EH (cell line): ENCODE results near the gene UQCR11.
"Not testable (repeated sequence)": the region's sequence is repeated elsewhere in the genome, so short reads cannot be mapped to it uniquely, and the experiment has no call there.

Experiments
- DNase-seq: peaks from one replicate; pipeline ENCODE4 v3.0.0-alpha.2; 2015; ENCODE audit warnings: low read depth

The UQCR11 gene

GRCh38 chr19:1605236-1606137, at the start of gene UQCR11:
UQCR11 (minus strand) TSS chr19:1605462; CDS start chr19:1605409, 53 bp downstream.
- peak; percentile 96 for DNase-seq

- DNase-seq: no peak
These were observed 49.0 kb upstream of the UQCR11 start for GRCh38 chr19:1654178-1654792.

- no peak for DNase-seq
These were observed 48.0 kb upstream of the UQCR11 start for GRCh38 chr19:1653300-1653628.

GRCh38 chr19:1652471-1653299, 47.4 kb upstream of the UQCR11 start, which contains the start of gene TCF3:
TCF3 (minus strand) TSS chr19:1652615; CDS start chr19:1650248, 2,367 bp downstream.
- peak; percentile 98 for DNase-seq

GRCh38 chr19:1651568-1652291, 46.5 kb upstream of the UQCR11 start:
- peak; percentile 44 for DNase-seq

- peak; percentile 29 for DNase-seq
These were observed 45.6 kb upstream of the UQCR11 start for GRCh38 chr19:1650650-1651567.

GRCh38 chr19:1649706-1650649, 44.7 kb upstream of the UQCR11 start:
- DNase-seq: no peak

GRCh38 chr19:1648920-1649541, 43.8 kb upstream of the UQCR11 start:
- no peak for DNase-seq

- no peak for DNase-seq
These were observed 43.2 kb upstream of the UQCR11 start for GRCh38 chr19:1648459-1648849.

GRCh38 chr19:1647501-1648458, 42.5 kb upstream of the UQCR11 start:
- no peak for DNase-seq

GRCh38 chr19:1646659-1647453, 41.6 kb upstream of the UQCR11 start:
- DNase-seq: no peak

- DNase-seq: no peak
These were observed 40.9 kb upstream of the UQCR11 start for GRCh38 chr19:1646149-1646548.

GRCh38 chr19:1645299-1645698, 40.0 kb upstream of the UQCR11 start:
- DNase-seq: no peak

- DNase-seq: no peak
These were observed 38.8 kb upstream of the UQCR11 start for GRCh38 chr19:1644070-1644469.

- not testable (repeated sequence) for DNase-seq
These were observed 35.7 kb upstream of the UQCR11 start for GRCh38 chr19:1640893-1641448.

- no peak for DNase-seq
These were observed 31.3 kb upstream of the UQCR11 start for GRCh38 chr19:1636325-1637236.
